GM12891 (cell line): Measurements from ENCODE around the gene OVOL2.

ENCODE experiments used
- POLR2A ChIP-seq: IDR thresholded peaks from 2 replicates; pipeline ENCODE4 v1.6.1; 2011; ENCODE audit warnings: low read depth, low read length, control low read depth
- TAF1 ChIP-seq: IDR thresholded peaks from 2 replicates; pipeline ENCODE4 v1.6.1; 2011; ENCODE audit warnings: low read depth, low read length, control low read depth

DNA sequence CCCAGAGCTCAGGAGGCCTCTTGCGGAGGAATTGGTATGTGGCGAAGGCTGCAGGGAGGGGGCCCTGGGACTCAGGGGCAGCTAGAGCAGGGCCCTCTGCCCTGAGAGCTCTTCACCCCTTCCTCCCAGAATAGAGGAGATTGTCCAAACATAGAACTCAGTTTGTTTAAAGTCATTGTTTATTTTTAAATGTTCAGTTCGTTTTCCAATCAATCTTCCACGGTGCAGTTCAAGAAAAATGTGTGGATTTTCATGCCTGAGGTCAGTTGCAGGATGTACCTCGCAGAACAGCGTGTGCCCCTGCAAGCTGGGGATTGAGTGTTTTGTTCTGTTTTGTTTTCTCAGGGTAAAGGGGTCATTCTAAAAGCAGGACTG is 51.7 kb downstream of the OVOL2 start:
- no peak for TF ChIP-seq TAF1
- no peak for TF ChIP-seq POLR2A
